ENCODE results near the gene TM9SF3. TPM values are rescaled to one million over a fixed set of nuclear protein-coding genes. Genes with fewer than 3 reads are reported as not detected.
"Not testable (repeated sequence)": the region's sequence is repeated elsewhere in the genome, so short reads cannot be mapped to it uniquely, and the experiment has no call there.

Gene TM9SF3
- total and polyA plus RNA-seq, 8 donors, result 28.6 to 343 (median 72.2) TPM

- intact Hi-C loops (cut with DNase I; ENCODE audit: low total_unique reads), result no loop called here
- WGBS, 5 donors, result 32 to 52% (median 47%) methylated on average over 5 of the region's 5 CpGs
- Histone ChIP-seq H3K9me3 (no peaks in the 10 kb centered on the region), H3K27ac (peak overlapping the region; percentile 8 to 72 (median 48)), H3K36me3 (peaks cover 0 to 25% (median 11%) of the 10 kb centered on the region in 4 donors), H3K27me3 (no peaks in the 10 kb centered on the region), H3K4me1 (peaks cover 50 to 92% (median 73%) of the 10 kb centered on the region in 4 donors), H3K4me3 (no peak overlapping the region)
- peak in 1 of 2 donors; percentile 38 for DNase-seq
- TF ChIP-seq POLR2AphosphoS5 (IDR thresholded peaks at IDR 0.05) (no peak), EP300 (IDR thresholded peaks at IDR 0.05) (no peak)
Observed at GRCh38 chr10:96578633-96579032, 8.2 kb downstream of the TM9SF3 start.

GRCh38 chr10:96578022-96578421 is 8.8 kb downstream of the TM9SF3 start:
- Histone ChIP-seq H3K9me3 (no peaks in the 10 kb centered on the region), H3K4me3 (no peak overlapping the region), H3K27ac (peak overlapping the region in 4 of 5 donors; percentile 8 to 72 (median 38)), H3K4me1 (peaks cover 50 to 92% (median 72%) of the 10 kb centered on the region in 4 donors), H3K27me3 (no peaks in the 10 kb centered on the region), H3K36me3 (peaks cover 0 to 25% (median 11%) of the 10 kb centered on the region in 4 donors)
- 34 to 54% (median 41%) methylated on average over 4 of the region's 4 CpGs for WGBS, 5 donors
- DNase-seq, result peak in 1 of 2 donors; percentile 40
- intact Hi-C loops (cut with DNase I; ENCODE audit: low total_unique reads), result no loop called here
- TF ChIP-seq POLR2A (IDR thresholded peaks at IDR 0.05), result no peak
- TF ChIP-seq, protein P1, sequence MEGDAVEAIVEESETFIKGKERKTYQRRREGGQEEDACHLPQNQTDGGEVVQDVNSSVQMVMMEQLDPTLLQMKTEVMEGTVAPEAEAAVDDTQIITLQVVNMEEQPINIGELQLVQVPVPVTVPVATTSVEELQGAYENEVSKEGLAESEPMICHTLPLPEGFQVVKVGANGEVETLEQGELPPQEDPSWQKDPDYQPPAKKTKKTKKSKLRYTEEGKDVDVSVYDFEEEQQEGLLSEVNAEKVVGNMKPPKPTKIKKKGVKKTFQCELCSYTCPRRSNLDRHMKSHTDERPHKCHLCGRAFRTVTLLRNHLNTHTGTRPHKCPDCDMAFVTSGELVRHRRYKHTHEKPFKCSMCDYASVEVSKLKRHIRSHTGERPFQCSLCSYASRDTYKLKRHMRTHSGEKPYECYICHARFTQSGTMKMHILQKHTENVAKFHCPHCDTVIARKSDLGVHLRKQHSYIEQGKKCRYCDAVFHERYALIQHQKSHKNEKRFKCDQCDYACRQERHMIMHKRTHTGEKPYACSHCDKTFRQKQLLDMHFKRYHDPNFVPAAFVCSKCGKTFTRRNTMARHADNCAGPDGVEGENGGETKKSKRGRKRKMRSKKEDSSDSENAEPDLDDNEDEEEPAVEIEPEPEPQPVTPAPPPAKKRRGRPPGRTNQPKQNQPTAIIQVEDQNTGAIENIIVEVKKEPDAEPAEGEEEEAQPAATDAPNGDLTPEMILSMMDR (IDR thresholded peaks at IDR 0.05), result no peak
- no peak for TF ChIP-seq EP300 (IDR thresholded peaks at IDR 0.05)
- TF ChIP-seq POLR2AphosphoS5 (IDR thresholded peaks at IDR 0.05), result no peak

DNA sequence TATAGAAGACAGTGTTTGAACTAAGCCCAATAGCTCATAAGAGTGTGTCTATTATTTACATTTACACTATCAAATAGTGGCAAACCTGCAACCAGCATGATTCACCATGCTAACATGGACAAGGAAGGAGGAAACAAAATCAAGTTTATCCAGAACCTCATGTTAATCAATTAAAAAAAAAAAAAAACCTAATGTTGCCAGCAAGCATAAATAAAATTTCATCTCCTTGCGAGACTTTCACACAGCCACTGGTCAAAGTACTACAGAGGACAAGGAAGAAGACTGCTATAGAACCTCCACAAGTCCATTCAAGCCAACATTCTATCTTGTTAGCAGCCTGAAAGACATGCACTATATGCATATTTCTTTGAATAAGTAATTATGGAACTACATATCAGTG is 9.7 kb downstream of the TM9SF3 start:
- 27 to 60% (median 41%) methylated on average over 1 of the region's 1 CpG for WGBS, 5 donors
- H3K27ac ChIP-seq, result peak overlapping the region in 4 of 5 donors; percentile 2 to 72 (median 38)
- H3K36me3 ChIP-seq, result peaks cover 0 to 25% (median 14%) of the 10 kb centered on the region in 4 donors
- TF ChIP-seq POLR2AphosphoS5 (IDR thresholded peaks at IDR 0.05), result peak in 2 of 3 donors; percentile 19 to 74
- TF ChIP-seq POLR2A (IDR thresholded peaks at IDR 0.05), result no peak
- TF ChIP-seq, protein P1 (IDR thresholded peaks at IDR 0.05), result no peak
- TF ChIP-seq EP300 (IDR thresholded peaks at IDR 0.05), result no peak
- peaks cover 44 to 91% (median 70%) of the 10 kb centered on the region in 4 donors for H3K4me1 ChIP-seq
- intact Hi-C loops (cut with DNase I; ENCODE audit: low total_unique reads), result no loop called here
- no peak overlapping the region for H3K4me3 ChIP-seq
- H3K27me3 ChIP-seq, result no peaks in the 10 kb centered on the region
- peak in 1 of 2 donors; percentile 55 for DNase-seq
- H3K9me3 ChIP-seq, result no peaks in the 10 kb centered on the region

DNA sequence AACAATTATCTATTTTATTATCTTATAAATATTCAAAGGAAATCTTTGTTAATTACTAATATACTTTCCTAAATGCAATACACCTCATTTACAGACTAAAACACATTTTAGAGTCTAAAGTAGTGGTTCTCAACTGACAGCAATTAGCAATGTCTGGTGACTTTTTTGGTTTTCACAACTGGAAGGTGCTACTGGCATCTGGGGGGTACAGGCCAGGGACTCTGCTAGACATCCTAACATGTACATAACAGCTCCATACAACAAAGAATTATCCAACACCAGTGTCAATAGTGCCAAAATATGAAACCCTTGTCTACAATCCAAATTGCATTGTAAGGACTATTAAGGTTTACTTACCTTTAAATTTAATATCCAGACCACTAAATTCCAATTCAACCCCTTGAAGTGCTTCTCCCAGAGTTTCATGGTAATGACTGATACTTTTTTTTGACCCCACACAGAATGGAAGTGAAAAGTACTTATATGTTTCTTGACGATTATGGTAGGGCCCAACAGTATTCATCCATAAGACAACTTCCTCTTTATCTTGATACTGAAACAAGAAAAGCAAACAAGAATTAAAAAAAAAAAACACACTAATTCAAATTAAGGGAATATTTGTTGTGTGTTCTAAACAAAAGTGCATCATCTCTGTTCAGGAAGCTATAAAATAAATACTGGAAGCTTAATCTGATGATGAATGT is 10.4 kb downstream of the TM9SF3 start:
- Histone ChIP-seq H3K36me3 (peaks cover 0 to 25% (median 14%) of the 10 kb centered on the region in 4 donors), H3K27me3 (no peaks in the 10 kb centered on the region), H3K4me1 (peaks cover 38 to 91% (median 69%) of the 10 kb centered on the region in 4 donors), H3K9me3 (no peaks in the 10 kb centered on the region), H3K27ac (peak overlapping the region in 3 of 5 donors; percentile 2 to 72 (median 67)), H3K4me3 (no peak overlapping the region)
- intact Hi-C loops (cut with DNase I; ENCODE audit: low total_unique reads), result no loop called here
- WGBS, 5 donors, result 18 to 37% (median 28%) methylated on average over 1 of the region's 1 CpG
- TF ChIP-seq, protein P1 (IDR thresholded peaks at IDR 0.05), result no peak
- TF ChIP-seq EP300 (IDR thresholded peaks at IDR 0.05), result no peak
- TF ChIP-seq POLR2A (IDR thresholded peaks at IDR 0.05), result no peak
- no peak for TF ChIP-seq POLR2AphosphoS5 (IDR thresholded peaks at IDR 0.05)
- no peak for DNase-seq

GRCh38 chr10:96574564-96574963 is 12.2 kb downstream of the TM9SF3 start:
- H3K27ac ChIP-seq; H3K4me3 ChIP-seq; H3K27me3 ChIP-seq; DNase-seq; H3K9me3 ChIP-seq; intact Hi-C loops (cut with DNase I; ENCODE audit: low total_unique reads): not testable (repeated sequence)
- WGBS, 5 donors, result 80 to 93% (median 87%) methylated on average over 2 of the region's 2 CpGs
- H3K4me1 ChIP-seq, result peaks cover 23 to 91% (median 69%) of the 10 kb centered on the region in 4 donors
- H3K36me3 ChIP-seq, result peaks cover 0 to 28% (median 14%) of the 10 kb centered on the region in 4 donors
